H9 (cell line): ENCODE data around the gene TAGLN2. TPM values are rescaled to one million over a fixed set of nuclear protein-coding genes. Genes with fewer than 3 reads are reported as not detected.

Experiments
- DNase-seq: peaks from one replicate; pipeline ENCODE4 v3.0.0-alpha.2; 2017
- H2AFZ ChIP-seq: one replicate; pipeline ENCODE4 v1.6.1; 2013; ENCODE audit warnings: mild to moderate bottlenecking, low read length, control low read depth, moderate library complexity
- H2AK5ac ChIP-seq: 2 replicates; pipeline ENCODE4 v1.6.1; 2013; ENCODE audit warnings: low read length, control low read depth, mixed read lengths; ENCODE audit not compliant: insufficient read length
- H2BK120ac ChIP-seq: one replicate; pipeline ENCODE4 v1.6.1; 2013; ENCODE audit warnings: low read depth, mild to moderate bottlenecking, low read length, control low read depth, inconsistent platforms; ENCODE audit not compliant: poor library complexity, severe bottlenecking
- H2BK12ac ChIP-seq: 2 replicates; pipeline ENCODE4 v1.6.1; 2013; ENCODE audit warnings: low read length, control low read depth, mixed read lengths, low read depth; ENCODE audit not compliant: insufficient read length
- H2BK15ac ChIP-seq: 2 replicates; pipeline ENCODE4 v1.6.1; 2013; ENCODE audit warnings: low read depth, low read length, control low read depth
- H2BK20ac ChIP-seq: one replicate; pipeline ENCODE4 v1.6.1; 2013; ENCODE audit warnings: low read depth, mild to moderate bottlenecking, low read length, control low read depth, inconsistent platforms; ENCODE audit not compliant: poor library complexity, severe bottlenecking
- H2BK5ac ChIP-seq: 2 replicates; pipeline ENCODE4 v1.6.1; 2013; ENCODE audit warnings: low read length, control low read depth, mixed read lengths; ENCODE audit not compliant: insufficient read length
- H3K14ac ChIP-seq: 2 replicates; pipeline ENCODE4 v1.6.1; 2013; ENCODE audit warnings: low read length, control low read depth; ENCODE audit not compliant: insufficient read depth
- H3K18ac ChIP-seq: 2 replicates; pipeline ENCODE4 v1.6.1; 2013; ENCODE audit warnings: low read depth, mild to moderate bottlenecking, mixed read lengths, low read length, control low read depth; ENCODE audit not compliant: insufficient read length
- H3K23ac ChIP-seq: 2 replicates; pipeline ENCODE4 v1.6.1; 2013; ENCODE audit warnings: low read length, control low read depth, mixed read lengths, low read depth; ENCODE audit not compliant: insufficient read length
- H3K23me2 ChIP-seq: 2 replicates; pipeline ENCODE4 v1.6.1; 2013; ENCODE audit warnings: low read depth, mild to moderate bottlenecking, mixed read lengths, low read length, control low read depth; ENCODE audit not compliant: insufficient read length, poor library complexity, severe bottlenecking
- H3K27ac ChIP-seq: 2 replicates; pipeline ENCODE4 v1.5.1; 2013; ENCODE audit warnings: low read length, control low read depth, mixed read lengths, low read depth; ENCODE audit not compliant: insufficient read length
- H3K27me3 ChIP-seq: 2 replicates; pipeline ENCODE4 v1.6.1; 2013; ENCODE audit warnings: low read length, control low read depth, inconsistent platforms; ENCODE audit not compliant: insufficient read depth
- H3K4ac ChIP-seq: 2 replicates; pipeline ENCODE4 v1.6.1; 2013; ENCODE audit warnings: low read depth, mild to moderate bottlenecking, control low read depth, inconsistent platforms, low read length, moderate library complexity
- H3K4me1 ChIP-seq: 2 replicates; pipeline ENCODE4 v1.6.1; 2013; ENCODE audit warnings: low read length, control low read depth, inconsistent platforms; ENCODE audit not compliant: insufficient read depth
- H3K4me2 ChIP-seq: 2 replicates; pipeline ENCODE4 v1.6.1; 2013; ENCODE audit warnings: low read length, control low read depth, mixed read lengths; ENCODE audit not compliant: insufficient read length, insufficient read depth
- H3K56ac ChIP-seq: 2 replicates; pipeline ENCODE4 v1.6.1; 2013; ENCODE audit warnings: low read depth, mild to moderate bottlenecking, mixed read lengths, low read length, control low read depth; ENCODE audit not compliant: insufficient read length
- H3K79me1 ChIP-seq: 2 replicates; pipeline ENCODE4 v1.6.1; 2013; ENCODE audit warnings: low read depth, mild to moderate bottlenecking, moderate library complexity, low read length, control low read depth, inconsistent platforms; ENCODE audit not compliant: insufficient read depth, poor library complexity, severe bottlenecking
- H3K79me2 ChIP-seq: 2 replicates; pipeline ENCODE4 v1.6.1; 2013; ENCODE audit warnings: low read length, control low read depth, inconsistent platforms; ENCODE audit not compliant: insufficient read depth
- H3K9ac ChIP-seq: 2 replicates; pipeline ENCODE4 v1.6.1; 2013; ENCODE audit warnings: low read length, control low read depth, mixed read lengths; ENCODE audit not compliant: insufficient read length; ENCODE audit errors: extremely low read depth
- H3K9me3 ChIP-seq: one replicate; pipeline ENCODE4 v1.6.1; 2013; ENCODE audit warnings: low read depth, low read length, inconsistent platforms; ENCODE audit not compliant: control insufficient read depth
- H3T11ph ChIP-seq: one replicate; pipeline ENCODE4 v1.6.1; 2013; ENCODE audit warnings: mild to moderate bottlenecking, low read length, control low read depth, inconsistent platforms
- H4K20me1 ChIP-seq: one replicate; pipeline ENCODE4 v1.6.1; 2013; ENCODE audit not compliant: control insufficient read depth, insufficient read length, insufficient read depth
- H4K5ac ChIP-seq: 2 replicates; pipeline ENCODE4 v1.6.1; 2013; ENCODE audit warnings: low read depth, mild to moderate bottlenecking, mixed read lengths, low read length, control low read depth; ENCODE audit not compliant: insufficient read length
- H4K8ac ChIP-seq: replicated peaks from 2 replicates; pipeline ENCODE4 v1.6.1; 2013; ENCODE audit warnings: low read length, control low read depth, mixed read lengths, low read depth; ENCODE audit not compliant: insufficient read length
- H4K91ac ChIP-seq: 2 replicates; pipeline ENCODE4 v1.6.1; 2013; ENCODE audit warnings: low read depth, mild to moderate bottlenecking, moderate library complexity, mixed read lengths, low read length, control low read depth; ENCODE audit not compliant: insufficient read length
- H3K27ac Mint-ChIP-seq, 3 experiments: 2 replicates in 2 of 3; 3 replicates in 1 of 3; pipeline ENCODE4 v1.8.0; 2020 to 2021; ENCODE audit warnings: mixed read lengths in 3 of 3, mild to moderate bottlenecking in 1 of 3, moderate library complexity in 1 of 3
- H3K27me3 Mint-ChIP-seq: 2 replicates; pipeline ENCODE4 v1.8.0; 2021; ENCODE audit warnings: low read depth, mild to moderate bottlenecking, moderate library complexity, mixed read lengths
- H3K36me3 Mint-ChIP-seq, 3 experiments: 2 replicates in 2 of 3; 3 replicates in 1 of 3; pipeline ENCODE4 v1.8.0; 2020 to 2021; ENCODE audit warnings: low read depth in 3 of 3, mixed read lengths in 3 of 3; ENCODE audit not compliant: insufficient read depth in 1 of 3
- H3K4me1 Mint-ChIP-seq, 2 experiments: 2 replicates each; pipeline ENCODE4 v1.8.0; 2020; ENCODE audit warnings: mixed read lengths in 2 of 2
- H3K4me3 Mint-ChIP-seq, 2 experiments: 2 replicates in 1 of 2; 3 replicates in 1 of 2; pipeline ENCODE4 v1.8.0; 2020 to 2021; ENCODE audit warnings: mild to moderate bottlenecking in 2 of 2, mixed read lengths in 2 of 2, moderate library complexity in 1 of 2
- H3K9me3 Mint-ChIP-seq, 2 experiments: 2 replicates in 1 of 2; 3 replicates in 1 of 2; pipeline ENCODE4 v1.8.0; 2020; ENCODE audit warnings: mild to moderate bottlenecking in 2 of 2, mixed read lengths in 2 of 2, moderate library complexity in 1 of 2
- CTCF ChIP-seq: fragments of 200-600 bp; sonication (generic); conservative IDR thresholded peaks from 3 replicates; pipeline ENCODE4 v1.8.0; 2021; ENCODE audit warnings: antibody characterized with exemption, mild to moderate bottlenecking
- WGBS: extraction: QIAGEN DNeasy Blood & Tissue Kit; methylation state at CpG from one replicate; pipeline ENCODE4 v1.1.7; 2013; ENCODE audit warnings: missing lambda C conversion rate, low lambda C conversion rate, mixed read lengths; ENCODE audit not compliant: insufficient read length; ENCODE audit errors: extremely low coverage; 5-methylcytosine and 5-hydroxymethylcytosine counted together
- total RNA-seq: library from RNA; stranded (reverse); gene quantifications from 2 replicates; pipeline ENCODE4 v1.2.1, GENCODE V29; 2021

TAGLN2 gene
- total RNA-seq, 1 experiment from 2014 or later, result 76.7 TPM

- H3K27ac ChIP-seq, result no peak overlapping the region
- no peak overlapping the region for H2BK15ac ChIP-seq
- H3K23me2 ChIP-seq, result no peaks in the 10 kb centered on the region
- Mint-ChIP-seq H3K36me3 (peaks cover 23 to 33% (median 27%) of the 10 kb centered on the region in 3 experiments), H3K9me3 (no peaks in the 10 kb centered on the region), H3K27ac (peak overlapping the region in 2 of 3 experiments; percentile 3 to 58; a peak in 2 of 7 replicates), H3K27me3 (peaks cover 1% of the 10 kb centered on the region; the same call in 1 of the 2 replicates), H3K4me3 (no peak overlapping the region), H3K4me1 (peaks cover 20 to 24% of the 10 kb centered on the region in 2 experiments)
- no peak overlapping the region for H2AFZ ChIP-seq
- no peaks in the 10 kb centered on the region; the same call in 1 of the 2 replicates for H3K4me1 ChIP-seq
- WGBS, result no CpG with 5 or more reads among the region's 16 CpGs
- no peak overlapping the region for H4K5ac ChIP-seq
- no peak overlapping the region for H4K91ac ChIP-seq
- no peak overlapping the region for H2BK120ac ChIP-seq
- H3K27me3 ChIP-seq, result no peaks in the 10 kb centered on the region
- H3K23ac ChIP-seq, result no peak overlapping the region
- H3K4me2 ChIP-seq, result no peak overlapping the region
- no peak overlapping the region for H2BK20ac ChIP-seq
- no peak overlapping the region for H3K9ac ChIP-seq
- H2AK5ac ChIP-seq, result no peak overlapping the region
- no peak overlapping the region for H3K18ac ChIP-seq
- no peaks in the 10 kb centered on the region for H4K20me1 ChIP-seq
- H3K4ac ChIP-seq, result no peak overlapping the region
- H2BK12ac ChIP-seq, result no peak overlapping the region
- no peak overlapping the region for H3K14ac ChIP-seq
- no peak overlapping the region for H4K8ac ChIP-seq
- TF ChIP-seq CTCF, result no peak
- no peaks in the 10 kb centered on the region for H3K79me1 ChIP-seq
- no peak for DNase-seq
- H2BK5ac ChIP-seq, result no peak overlapping the region
- H3T11ph ChIP-seq, result no peak overlapping the region
- H3K9me3 ChIP-seq, result no peaks in the 10 kb centered on the region
- H3K79me2 ChIP-seq, result no peaks in the 10 kb centered on the region
- H3K56ac ChIP-seq, result no peak overlapping the region
These were observed 7.3 kb upstream of the TAGLN2 start for GRCh38 chr1:159932296-159933285.
